NCI-H748 treated with DMSO at 0.1 percent for 48 hours (cell line): ENCODE data around the gene GXYLT1.
"Not testable (repeated sequence)": the region's sequence is repeated elsewhere in the genome, so short reads cannot be mapped to it uniquely, and the experiment has no call there.

Source experiments
- DNase-seq: peaks from one replicate; lab custom pipeline; 2025; lab: John Stamatoyannopoulos, UW

The GXYLT1 gene

GRCh38 chr12:42144408-42145196 is at the start of gene GXYLT1:
GXYLT1 (minus strand) TSS chr12:42144874; CDS start chr12:42144646, 228 bp downstream.
- DNase-seq = peak; percentile 93

GRCh38 chr12:42192686-42193085 is 48.0 kb upstream of the GXYLT1 start:
- no peak for DNase-seq

GRCh38 chr12:42192258-42192657 is 47.6 kb upstream of the GXYLT1 start:
- no peak for DNase-seq

- no peak for DNase-seq
Observed at GRCh38 chr12:42190376-42190775, 45.7 kb upstream of the GXYLT1 start.

GRCh38 chr12:42188275-42188674 is 43.6 kb upstream of the GXYLT1 start:
- DNase-seq = not testable (repeated sequence)

- no peak for DNase-seq
Observed at GRCh38 chr12:42187799-42188198, 43.1 kb upstream of the GXYLT1 start.

- no peak for DNase-seq
Observed at GRCh38 chr12:42186793-42187192, 42.1 kb upstream of the GXYLT1 start.

GRCh38 chr12:42182394-42182793 is 37.7 kb upstream of the GXYLT1 start:
- DNase-seq = no peak

- DNase-seq = no peak
Observed at GRCh38 chr12:42180990-42181596, 36.4 kb upstream of the GXYLT1 start.

- no peak for DNase-seq
Observed at GRCh38 chr12:42178101-42178500, 33.4 kb upstream of the GXYLT1 start.

GRCh38 chr12:42174978-42175377 is 30.3 kb upstream of the GXYLT1 start:
- no peak for DNase-seq

- DNase-seq = no peak
Observed at GRCh38 chr12:42173961-42174521, 29.4 kb upstream of the GXYLT1 start.

- no peak for DNase-seq
Observed at GRCh38 chr12:42172441-42173210, 28.0 kb upstream of the GXYLT1 start.

GRCh38 chr12:42167711-42168110 is 23.0 kb upstream of the GXYLT1 start:
- no peak for DNase-seq

GRCh38 chr12:42166501-42166900 is 21.8 kb upstream of the GXYLT1 start:
- DNase-seq = no peak

- DNase-seq = no peak
Observed at GRCh38 chr12:42163913-42164312, 19.2 kb upstream of the GXYLT1 start.

GRCh38 chr12:42162965-42163364 is 18.3 kb upstream of the GXYLT1 start:
- DNase-seq = no peak

- no peak for DNase-seq
Observed at GRCh38 chr12:42162193-42162592, 17.5 kb upstream of the GXYLT1 start.

- DNase-seq = no peak
Observed at GRCh38 chr12:42161529-42161928, 16.9 kb upstream of the GXYLT1 start.

GRCh38 chr12:42156232-42156631 is 11.6 kb upstream of the GXYLT1 start:
- DNase-seq = no peak

GRCh38 chr12:42145552-42146215 is 1.0 kb upstream of the GXYLT1 start:
- no peak for DNase-seq

GRCh38 chr12:42145197-42145549 is 499 bp upstream of the GXYLT1 start:
- peak; percentile 64 for DNase-seq
